HFFc6 (cell line): ENCODE data around the gene RAB11FIP4. TPM values are rescaled to one million over a fixed set of nuclear protein-coding genes. Genes with fewer than 3 reads are reported as not detected.

ENCODE experiments used
- DNase-seq: peaks from one replicate; pipeline ENCODE4 v3.0.0-alpha.2; 2018
- H3K27ac Mint-ChIP-seq: 2 replicates; pipeline ENCODE4 v1.8.0; 2020; ENCODE audit warnings: mild to moderate bottlenecking, mixed read lengths
- H3K27me3 Mint-ChIP-seq: 2 replicates; pipeline ENCODE4 v1.8.0; 2021; ENCODE audit warnings: mild to moderate bottlenecking, moderate library complexity, mixed read lengths; ENCODE audit not compliant: insufficient read depth
- H3K36me3 Mint-ChIP-seq: 2 replicates; pipeline ENCODE4 v1.8.0; 2021; ENCODE audit warnings: low read depth, mixed read lengths
- H3K4me1 Mint-ChIP-seq: 2 replicates; pipeline ENCODE4 v1.8.0; 2020; ENCODE audit warnings: low read depth, mixed read lengths
- H3K4me3 Mint-ChIP-seq: 2 replicates; pipeline ENCODE4 v1.8.0; 2020; ENCODE audit warnings: mild to moderate bottlenecking, moderate library complexity, mixed read lengths
- H3K9me3 Mint-ChIP-seq: 2 replicates; pipeline ENCODE4 v1.8.0; 2020; ENCODE audit warnings: mild to moderate bottlenecking, mixed read lengths
- total RNA-seq, 6 experiments: library from RNA; stranded (reverse); fragmentation: NEBNext Ultra II Directional; extraction: Animal tissue kit (Norgen Biotek cat#: 25700); gene quantifications; 2 replicates in 1 of 6; 3 replicates in 5 of 6; pipeline ENCODE4 v1.2.3, GENCODE V29; 2021
- TF ChIP-seq, protein P1 (sequence below): fragments of 200-600 bp; sonication (generic); IDR thresholded peaks from 2 replicates; pipeline ENCODE4 v1.5.0; 2021; ENCODE audit warnings: antibody characterized with exemption, mild to moderate bottlenecking

The RAB11FIP4 gene
- total RNA-seq, 6 experiments from 2014 or later, result 0.02 to 0.38 (median 0.09) TPM

DNA sequence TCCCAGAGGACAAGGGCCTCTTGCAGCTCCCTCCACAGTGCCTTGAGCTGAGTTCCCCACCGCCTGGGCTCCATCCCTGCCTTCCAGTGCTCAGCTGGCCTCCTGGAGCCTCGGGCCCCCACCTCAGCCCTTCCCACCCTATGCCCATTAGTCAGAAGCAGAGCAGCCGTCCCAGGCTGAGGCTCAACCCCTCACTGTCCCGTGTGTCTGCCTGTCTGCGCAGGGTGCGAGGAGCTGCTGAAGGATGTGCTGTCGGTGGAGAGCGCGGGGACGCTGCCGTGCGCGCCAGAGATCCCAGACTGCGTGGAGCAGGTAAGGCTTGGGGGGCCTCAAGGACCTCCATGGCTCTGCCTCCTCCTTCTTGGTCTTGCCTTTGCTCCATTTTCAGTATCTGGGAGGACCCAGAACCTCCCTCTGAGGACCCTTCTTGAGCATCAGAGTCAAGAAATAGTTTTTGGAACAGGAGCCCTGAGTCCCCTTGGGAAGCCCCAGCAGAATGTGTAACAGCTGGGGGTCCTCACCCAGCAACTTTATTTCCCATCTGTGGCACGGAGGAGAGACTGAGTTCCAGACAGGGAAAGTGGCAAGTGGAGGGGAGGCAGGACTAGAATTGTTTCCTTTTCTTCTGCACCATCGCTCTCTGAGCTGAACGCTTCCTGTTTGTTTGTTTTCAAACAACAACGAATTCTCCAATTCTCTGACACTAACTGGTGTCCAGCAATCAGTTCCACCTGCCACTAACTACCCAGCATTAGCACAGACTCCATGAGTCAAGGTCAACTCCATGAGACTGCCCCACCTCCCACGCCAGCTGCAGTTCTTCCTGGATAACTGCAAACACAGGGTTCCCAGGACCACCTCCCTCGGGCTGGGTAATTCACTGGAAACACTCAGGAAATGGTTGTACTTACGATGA lies 42.6 kb downstream of the RAB11FIP4 start:
- H3K4me1 Mint-ChIP-seq, result peaks cover 7% of the 10 kb centered on the region; the same call in 1 of the 2 replicates
- H3K36me3 Mint-ChIP-seq, result no peaks in the 10 kb centered on the region
- H3K27me3 Mint-ChIP-seq, result peaks cover 43% of the 10 kb centered on the region
- TF ChIP-seq, protein P1, sequence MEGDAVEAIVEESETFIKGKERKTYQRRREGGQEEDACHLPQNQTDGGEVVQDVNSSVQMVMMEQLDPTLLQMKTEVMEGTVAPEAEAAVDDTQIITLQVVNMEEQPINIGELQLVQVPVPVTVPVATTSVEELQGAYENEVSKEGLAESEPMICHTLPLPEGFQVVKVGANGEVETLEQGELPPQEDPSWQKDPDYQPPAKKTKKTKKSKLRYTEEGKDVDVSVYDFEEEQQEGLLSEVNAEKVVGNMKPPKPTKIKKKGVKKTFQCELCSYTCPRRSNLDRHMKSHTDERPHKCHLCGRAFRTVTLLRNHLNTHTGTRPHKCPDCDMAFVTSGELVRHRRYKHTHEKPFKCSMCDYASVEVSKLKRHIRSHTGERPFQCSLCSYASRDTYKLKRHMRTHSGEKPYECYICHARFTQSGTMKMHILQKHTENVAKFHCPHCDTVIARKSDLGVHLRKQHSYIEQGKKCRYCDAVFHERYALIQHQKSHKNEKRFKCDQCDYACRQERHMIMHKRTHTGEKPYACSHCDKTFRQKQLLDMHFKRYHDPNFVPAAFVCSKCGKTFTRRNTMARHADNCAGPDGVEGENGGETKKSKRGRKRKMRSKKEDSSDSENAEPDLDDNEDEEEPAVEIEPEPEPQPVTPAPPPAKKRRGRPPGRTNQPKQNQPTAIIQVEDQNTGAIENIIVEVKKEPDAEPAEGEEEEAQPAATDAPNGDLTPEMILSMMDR, result no peak
- no peak overlapping the region for H3K27ac Mint-ChIP-seq
- H3K4me3 Mint-ChIP-seq, result no peak overlapping the region
- no peak for DNase-seq
- no peaks in the 10 kb centered on the region; the same call in 1 of the 2 replicates for H3K9me3 Mint-ChIP-seq

DNA sequence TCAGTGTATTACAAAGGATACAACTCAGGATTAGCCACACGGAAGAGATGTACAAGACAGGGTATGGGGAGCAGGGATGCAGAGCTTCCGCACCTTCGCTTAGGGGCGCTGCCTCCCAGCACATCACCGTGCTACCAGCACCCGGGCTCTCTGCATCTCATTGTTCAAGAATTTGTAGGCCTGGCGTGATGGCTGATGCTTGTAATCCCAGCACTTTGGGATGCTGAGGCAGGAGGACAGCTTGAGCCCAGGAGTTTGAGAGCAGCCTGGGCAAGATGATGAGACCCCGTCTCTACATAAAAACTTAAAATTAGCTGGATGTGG lies 43.2 kb downstream of the RAB11FIP4 start:
- H3K27me3 Mint-ChIP-seq, result peaks cover 43% of the 10 kb centered on the region
- H3K4me1 Mint-ChIP-seq, result peaks cover 7% of the 10 kb centered on the region; the same call in 1 of the 2 replicates
- no peaks in the 10 kb centered on the region; the same call in 1 of the 2 replicates for H3K9me3 Mint-ChIP-seq
- no peak overlapping the region for H3K4me3 Mint-ChIP-seq
- H3K36me3 Mint-ChIP-seq, result no peaks in the 10 kb centered on the region
- no peak for DNase-seq
- TF ChIP-seq, protein P1, result no peak
- H3K27ac Mint-ChIP-seq, result no peak overlapping the region

DNA sequence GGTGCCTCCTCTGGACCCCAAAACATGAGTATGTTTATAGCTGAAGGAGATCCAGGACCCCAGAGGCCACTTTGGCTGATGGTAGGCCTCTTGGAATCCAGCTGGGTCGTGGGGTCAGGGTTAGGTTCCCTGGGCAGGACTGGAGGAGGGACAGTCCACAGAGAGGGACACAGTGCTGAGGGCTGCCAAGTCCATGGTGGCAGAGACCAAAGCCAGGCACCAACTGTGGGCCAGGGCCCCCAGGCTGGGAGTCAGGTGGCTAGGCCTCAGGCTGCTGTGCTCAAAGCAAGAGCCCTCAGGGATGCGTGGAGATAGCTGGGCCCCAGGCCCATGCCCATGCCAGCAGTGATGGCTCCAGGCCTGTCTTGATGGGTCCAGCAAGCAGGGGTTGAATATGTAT lies 44.1 kb downstream of the RAB11FIP4 start:
- peaks cover 38% of the 10 kb centered on the region for H3K27me3 Mint-ChIP-seq
- TF ChIP-seq, protein P1, result no peak; the same call in 1 of the 2 replicates
- H3K27ac Mint-ChIP-seq, result no peak overlapping the region

DNA sequence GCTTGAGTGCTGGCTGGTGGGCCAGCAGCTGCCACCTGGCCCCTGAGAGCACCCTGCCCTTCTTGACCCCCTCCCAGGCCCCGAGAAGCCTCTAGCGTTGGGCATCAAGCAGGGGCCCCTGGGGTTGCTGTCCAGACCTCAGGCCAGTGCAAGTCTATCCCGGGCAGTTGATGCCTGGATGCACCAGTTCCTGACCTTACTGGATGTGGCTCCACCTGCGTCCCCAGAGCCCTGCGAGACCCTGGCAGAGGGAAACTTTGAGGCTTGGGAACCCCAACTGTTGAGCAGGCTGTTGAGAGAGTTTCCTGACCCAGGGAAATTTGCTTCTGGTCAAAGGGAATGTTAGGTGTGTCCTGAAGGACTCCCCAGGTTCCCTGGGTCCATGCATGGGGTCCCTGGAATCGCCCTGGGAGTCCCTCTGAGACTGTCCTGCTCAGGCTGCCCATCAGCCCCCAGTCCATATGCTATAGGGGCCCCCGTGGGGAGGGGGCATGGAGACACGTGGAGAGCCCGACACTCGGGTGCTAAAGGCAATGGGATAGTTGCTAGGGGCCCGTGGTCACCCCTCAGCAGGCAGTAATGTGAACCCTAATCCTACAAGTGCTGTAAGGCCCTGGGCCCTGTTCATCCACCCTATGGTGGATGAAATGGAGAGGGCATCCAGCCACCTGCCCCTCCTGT lies 46.4 kb downstream of the RAB11FIP4 start:
- no peak for DNase-seq
- H3K4me3 Mint-ChIP-seq, result no peak overlapping the region
- no peaks in the 10 kb centered on the region for H3K36me3 Mint-ChIP-seq
- no peak overlapping the region for H3K27ac Mint-ChIP-seq
- H3K4me1 Mint-ChIP-seq, result peaks cover 7% of the 10 kb centered on the region; the same call in 1 of the 2 replicates
- TF ChIP-seq, protein P1, result no peak
- peaks cover 18% of the 10 kb centered on the region for H3K27me3 Mint-ChIP-seq
- no peaks in the 10 kb centered on the region for H3K9me3 Mint-ChIP-seq

More for the DNA sequence above, 44.1 kb downstream of the RAB11FIP4 start:
- Mint-ChIP-seq H3K9me3 (no peaks in the 10 kb centered on the region), H3K36me3 (no peaks in the 10 kb centered on the region), H3K4me1 (peaks cover 7% of the 10 kb centered on the region; the same call in 1 of the 2 replicates), H3K4me3 (no peak overlapping the region)
- no peak for DNase-seq

- DNase-seq, result no peak
- H3K27me3 Mint-ChIP-seq, result peaks cover 8% of the 10 kb centered on the region
- no peaks in the 10 kb centered on the region for H3K9me3 Mint-ChIP-seq
- no peak overlapping the region for H3K27ac Mint-ChIP-seq
- no peaks in the 10 kb centered on the region for H3K36me3 Mint-ChIP-seq
- TF ChIP-seq, protein P1, result no peak
- no peak overlapping the region for H3K4me3 Mint-ChIP-seq
- peaks cover 25% of the 10 kb centered on the region for H3K4me1 Mint-ChIP-seq
Measured at GRCh38 chr17:31439716-31440115, 48.2 kb downstream of the RAB11FIP4 start.
